GM19467 (cell line): ENCODE results near the gene ARCN1.

ENCODE experiments used
- ATAC-seq: cut with Tn5 transposase; IDR thresholded peaks from one replicate; pipeline ENCODE4 v1.9.1; 2021; ENCODE audit warnings: mild to moderate bottlenecking, moderate library complexity; ENCODE audit not compliant: unreplicated experiment

Gene ARCN1

DNA sequence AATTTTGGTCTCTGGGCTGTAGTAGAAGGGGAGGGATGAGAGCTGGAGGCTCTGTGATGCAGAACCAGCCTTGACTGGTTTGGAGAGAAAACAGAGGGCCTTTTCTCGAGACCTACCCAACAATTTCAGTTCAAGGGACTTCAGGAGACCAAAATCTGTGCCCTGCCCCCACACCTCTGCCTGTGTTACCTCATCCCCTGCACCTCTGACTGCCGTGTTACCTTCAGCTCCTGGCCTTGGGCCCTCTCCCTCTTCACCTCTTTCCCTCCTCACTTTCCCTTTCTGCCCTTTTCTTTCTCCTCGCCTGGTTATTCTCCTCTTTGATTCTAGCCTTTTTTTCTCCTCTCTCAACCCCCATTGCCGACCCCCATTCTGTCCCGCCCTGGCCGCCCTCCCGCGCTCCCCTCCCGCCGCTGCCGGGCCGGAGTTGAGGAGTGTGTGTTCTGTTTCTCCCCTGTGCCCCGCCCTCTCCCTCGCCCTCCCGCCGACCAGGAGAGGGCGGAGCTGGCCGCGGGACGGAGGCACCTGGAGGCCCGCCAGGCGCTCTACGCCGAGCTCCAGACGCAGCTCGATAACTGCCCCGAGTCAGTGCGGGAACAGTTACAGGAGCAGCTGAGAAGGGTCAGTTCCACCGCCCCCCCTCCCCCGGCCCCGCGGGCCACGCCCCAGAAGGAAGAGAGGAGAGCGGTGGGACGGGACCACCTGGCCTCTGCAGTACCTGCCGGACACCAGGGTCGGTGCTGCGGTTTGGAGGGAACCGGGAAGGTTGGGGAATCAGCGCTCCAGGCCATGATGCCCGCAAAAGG is 62.4 kb downstream of the ARCN1 start:
- no peak for ATAC-seq

DNA sequence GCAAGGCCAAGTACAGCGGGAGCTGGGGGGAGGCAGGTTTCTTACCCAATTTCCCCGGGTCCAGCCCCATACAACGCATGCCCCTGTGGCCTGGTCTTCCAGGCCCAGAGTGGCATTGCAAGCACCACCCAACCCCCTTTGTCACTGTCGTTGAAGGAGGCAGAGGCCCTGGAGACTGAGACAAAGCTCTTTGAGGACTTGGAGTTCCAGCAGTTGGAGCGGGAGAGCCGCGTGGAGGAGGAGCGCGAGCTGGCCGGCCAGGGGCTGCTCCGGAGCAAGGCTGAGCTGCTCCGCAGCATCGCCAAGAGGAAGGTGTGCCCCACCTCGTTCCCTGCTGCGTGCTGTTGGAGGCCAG is 63.0 kb downstream of the ARCN1 start:
- ATAC-seq = no peak

DNA sequence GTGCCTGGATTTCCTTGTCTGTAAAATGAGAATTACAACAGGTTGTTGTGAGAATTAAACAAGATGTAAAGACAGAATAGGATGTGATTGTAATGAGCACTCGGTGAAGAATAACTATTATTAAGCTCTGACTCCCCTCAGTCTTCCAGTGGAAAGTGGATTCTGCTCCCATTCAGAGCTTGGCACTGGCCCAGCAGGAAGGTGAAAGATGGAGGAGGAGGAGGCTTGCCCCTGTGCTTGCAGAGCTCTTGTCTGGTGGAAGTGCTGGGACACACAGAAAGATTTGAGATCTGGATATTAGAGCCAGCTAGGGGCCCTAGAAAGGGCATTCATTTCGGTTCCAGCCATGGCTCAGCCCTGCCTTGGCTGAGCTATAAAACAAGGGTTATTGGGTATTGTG is 63.4 kb downstream of the ARCN1 start:
- no peak for ATAC-seq

DNA sequence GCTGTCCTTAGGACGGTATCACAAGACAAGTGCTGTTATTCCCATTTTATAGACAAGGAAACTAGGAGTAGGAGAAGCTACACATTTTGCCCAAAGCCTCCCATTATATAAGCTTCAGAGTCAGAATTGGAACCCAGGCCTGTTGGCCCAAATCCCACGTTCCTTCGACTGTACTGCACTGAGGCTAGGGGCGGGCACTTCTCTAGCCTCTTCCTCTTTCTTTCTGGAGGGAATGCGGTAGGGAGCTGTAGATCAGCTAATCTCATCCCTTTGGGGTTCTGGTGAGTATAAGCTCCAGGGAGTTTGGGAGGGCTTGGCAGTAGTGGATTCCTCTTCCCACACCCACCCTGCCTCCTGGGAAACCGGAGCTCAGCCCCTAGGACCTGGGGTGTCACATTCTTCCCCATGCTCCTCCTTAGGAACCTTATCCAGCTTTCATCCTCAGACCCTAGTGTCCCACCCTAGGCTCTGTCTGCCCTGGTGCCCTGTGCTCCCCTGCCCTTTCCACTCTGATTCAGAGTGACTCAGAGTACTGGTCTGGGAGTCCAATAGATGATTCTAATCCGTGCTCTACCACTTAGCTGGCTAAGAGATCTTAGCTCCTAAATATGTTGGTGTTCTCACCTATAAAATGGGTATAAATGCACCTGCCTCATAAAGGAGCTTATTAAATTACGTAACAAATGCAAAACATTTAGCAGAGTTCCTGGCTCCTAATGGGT is 64.5 kb downstream of the ARCN1 start:
- no peak for ATAC-seq

DNA sequence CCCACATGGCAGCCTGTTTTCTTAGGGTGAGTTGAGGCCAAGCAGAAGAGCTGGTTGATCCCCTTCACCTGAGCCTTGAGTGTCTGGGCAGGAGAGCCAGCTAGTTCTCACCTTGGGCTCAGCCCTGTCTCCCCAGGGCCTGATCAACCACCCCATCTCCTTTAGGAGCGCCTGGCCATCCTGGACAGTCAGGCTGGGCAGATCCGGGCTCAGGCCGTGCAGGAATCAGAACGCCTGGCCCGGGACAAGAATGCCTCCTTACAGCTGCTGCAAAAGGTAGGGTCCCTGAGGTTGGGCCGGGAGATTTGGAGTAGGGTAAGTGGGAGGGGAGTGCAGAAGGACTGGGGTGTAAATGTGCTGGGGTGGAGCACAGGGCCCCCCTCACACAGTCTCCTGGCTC is 66.5 kb downstream of the ARCN1 start:
- ATAC-seq = no peak

DNA sequence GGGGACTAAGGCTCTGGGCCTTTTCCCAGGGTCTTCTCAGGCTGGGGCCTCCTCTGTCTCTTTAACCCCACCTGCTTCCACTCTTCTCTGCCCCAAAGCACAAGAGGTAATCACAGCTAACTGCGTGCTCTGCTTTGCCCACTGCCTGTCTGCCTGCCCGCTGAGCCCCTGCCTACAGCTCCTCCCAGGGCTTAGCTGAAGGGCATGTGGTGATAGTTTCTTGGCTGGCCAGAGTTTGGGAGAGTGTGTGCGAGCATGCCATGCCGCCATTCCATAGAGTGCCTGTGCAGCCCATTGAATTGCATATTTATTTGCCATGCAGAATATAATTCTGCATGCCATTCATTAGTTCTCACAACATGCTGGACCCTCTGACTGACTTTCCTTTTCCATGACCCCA is 67.7 kb downstream of the ARCN1 start:
- ATAC-seq = no peak

DNA sequence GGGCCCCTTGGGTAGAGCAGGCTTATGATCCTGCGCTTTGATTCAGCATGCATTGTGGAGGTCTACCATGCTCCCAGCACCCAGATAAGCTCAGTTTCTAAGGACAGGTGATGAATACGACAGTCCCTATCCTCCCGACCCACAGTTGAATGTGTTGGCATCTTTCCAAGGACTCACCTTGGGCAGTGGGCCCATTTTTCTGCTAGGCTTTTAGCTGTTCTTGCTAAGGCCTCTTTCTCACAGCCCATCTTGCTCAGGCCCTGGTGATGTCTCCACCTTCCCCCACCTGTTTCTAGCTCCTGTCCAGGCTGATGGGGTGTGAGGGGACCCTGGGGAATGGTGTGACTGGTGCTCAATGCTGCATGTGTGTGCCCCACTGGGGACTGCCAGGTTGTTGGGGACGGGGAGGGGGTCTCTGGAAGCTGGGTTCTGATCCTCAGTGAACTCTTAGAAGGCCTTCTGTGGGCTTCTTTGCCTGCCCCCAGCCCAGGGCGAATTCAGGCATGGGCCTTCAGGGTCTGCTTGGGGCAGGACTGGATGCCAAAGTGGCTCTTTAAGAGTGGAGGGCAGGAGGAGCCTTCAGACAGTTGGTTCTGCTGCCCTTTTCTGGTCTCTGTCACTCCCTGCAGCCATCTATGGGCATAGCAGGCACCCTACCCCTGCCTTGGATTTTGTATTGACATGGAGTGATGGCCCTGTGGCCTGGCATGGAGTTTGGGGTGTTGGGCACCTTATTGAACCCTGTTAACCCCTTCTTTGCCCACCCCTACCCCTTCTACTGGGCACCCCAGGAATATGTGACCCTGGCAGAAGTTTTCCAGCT is 68.3 kb downstream of the ARCN1 start:
- ATAC-seq = no peak

DNA sequence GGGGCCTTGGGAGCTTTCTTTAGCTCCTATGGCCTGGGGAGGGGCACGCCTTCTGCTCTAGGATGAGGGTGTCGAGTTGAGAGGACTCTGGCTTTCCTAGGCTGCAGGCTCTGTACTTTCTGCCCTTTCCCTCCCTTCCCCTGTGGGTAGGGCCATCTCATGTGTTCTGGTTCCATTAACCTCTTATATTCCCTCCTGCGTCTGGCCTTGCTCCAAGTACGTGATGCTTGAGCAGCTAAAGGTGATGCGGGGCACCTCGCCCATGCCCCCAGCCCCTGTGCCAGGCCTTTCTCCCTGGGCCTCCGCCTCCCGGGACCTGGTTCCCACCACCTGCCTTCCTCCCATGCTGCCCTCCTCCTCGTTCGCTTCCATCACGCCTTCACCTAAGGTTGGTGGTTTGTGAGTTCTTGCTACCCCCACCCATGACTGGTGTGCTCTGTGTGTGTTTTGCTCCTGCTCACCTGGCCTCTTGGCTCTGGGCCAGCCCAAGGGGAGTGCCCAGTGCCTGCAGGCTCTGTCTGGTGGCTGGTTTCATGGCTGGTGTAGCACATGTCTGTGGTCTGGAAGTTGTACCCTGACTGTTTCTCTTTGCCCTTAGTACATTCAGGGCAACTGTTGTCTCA is 69.3 kb downstream of the ARCN1 start:
- no peak for ATAC-seq

DNA sequence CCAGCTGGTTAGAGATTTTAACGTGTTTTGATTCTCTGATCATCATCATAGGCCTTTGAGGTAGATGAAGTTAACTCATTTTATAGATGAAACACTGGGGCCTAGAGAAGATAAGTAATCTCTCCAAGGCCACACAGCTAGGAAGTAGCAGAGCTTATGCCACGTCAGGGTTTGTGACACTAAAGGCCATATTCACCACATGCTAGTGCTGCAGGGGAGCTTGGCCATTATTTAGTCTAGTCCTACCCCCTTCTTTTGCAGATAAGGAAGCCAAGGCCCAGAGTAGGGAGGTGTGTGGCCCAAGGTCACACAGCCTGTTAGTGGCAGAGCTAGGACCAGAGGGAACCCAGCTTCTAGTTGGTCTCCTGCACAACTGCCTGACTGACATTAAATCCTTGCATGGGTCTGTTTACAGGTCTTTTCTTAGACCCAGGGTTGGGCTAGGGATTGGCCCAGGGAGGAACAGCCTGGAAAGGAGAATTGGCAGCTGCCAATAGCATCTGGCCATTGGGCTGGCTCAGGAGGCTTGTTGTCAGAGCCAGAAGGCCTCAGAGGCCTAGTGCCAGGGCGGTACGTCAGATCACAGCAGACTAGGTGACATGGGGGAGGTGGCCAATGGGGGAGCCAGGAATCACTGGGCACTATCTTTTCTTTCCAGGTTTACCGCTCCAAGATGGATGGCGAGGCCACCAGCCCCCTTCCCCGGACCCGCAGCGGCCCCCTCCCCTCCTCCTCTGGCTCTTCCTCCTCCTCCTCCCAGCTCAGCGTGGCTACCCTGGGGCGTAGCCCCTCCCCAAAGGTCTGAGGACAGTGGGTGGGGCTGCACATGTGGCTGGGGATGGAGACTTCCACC is 71.2 kb downstream of the ARCN1 start:
- no peak for ATAC-seq

DNA sequence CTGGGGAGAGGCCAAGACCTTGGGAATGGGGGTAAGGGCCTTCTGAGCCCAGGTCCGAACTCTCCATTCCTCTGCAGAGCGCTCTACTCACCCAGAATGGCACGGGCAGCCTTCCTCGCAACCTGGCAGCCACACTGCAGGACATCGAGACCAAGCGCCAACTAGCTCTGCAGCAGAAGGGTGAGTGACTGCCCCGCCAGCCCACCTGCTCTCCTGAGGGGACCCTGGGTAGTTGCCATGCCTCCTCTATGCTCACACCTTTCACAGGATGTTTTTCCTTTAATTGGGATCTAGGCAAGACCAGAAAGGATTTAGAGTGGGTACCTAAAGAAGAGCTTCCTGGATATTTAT is 71.8 kb downstream of the ARCN1 start:
- no peak for ATAC-seq

DNA sequence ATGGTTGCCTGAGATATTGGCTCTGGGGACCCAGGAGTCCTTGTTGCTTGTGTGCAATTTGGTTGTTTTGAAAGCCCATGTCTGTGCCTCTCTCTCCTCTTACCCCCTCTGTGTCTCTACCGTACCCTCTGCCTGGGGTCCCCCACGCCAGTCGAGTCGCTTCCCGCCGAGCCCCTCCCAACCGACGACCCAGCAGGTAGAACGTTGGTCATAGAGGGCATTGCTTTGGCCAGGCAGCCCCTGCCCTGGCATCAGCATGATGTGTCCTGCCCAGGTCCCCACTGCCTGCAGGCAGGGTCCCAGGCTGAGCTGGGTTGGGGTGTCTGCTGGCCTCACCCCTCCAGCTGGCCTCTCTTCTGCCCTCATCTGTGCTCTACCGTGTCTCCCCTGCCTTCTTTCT is 72.3 kb downstream of the ARCN1 start:
- no peak for ATAC-seq

DNA sequence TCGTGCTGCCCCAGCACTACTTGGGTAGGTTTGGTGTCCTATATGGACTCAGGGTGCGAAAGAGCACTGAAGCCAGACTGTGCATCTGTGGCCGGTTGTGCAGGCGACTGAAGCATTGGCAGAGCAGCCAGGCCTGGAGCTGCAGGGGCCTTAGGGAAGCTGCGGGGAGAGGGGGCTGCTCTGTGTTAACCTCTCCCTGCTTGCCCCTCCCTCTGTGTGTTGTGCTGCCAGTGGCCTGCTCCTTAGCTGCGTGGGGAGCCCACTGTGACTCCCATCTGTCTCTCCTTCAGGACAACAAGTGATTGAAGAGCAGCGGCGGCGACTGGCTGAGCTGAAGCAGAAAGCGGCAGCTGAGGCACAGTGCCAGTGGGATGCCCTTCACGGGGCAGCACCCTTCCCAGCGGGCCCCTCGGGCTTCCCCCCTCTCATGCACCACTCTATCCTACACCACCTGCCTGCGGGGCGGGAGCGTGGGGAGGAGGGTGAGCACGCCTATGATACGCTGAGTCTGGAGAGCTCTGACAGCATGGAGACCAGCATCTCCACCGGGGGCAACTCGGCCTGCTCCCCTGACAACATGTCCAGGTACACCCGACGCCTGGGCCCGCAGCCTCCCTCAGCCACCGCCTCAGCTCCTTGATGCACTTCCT is 73.0 kb downstream of the ARCN1 start:
- ATAC-seq = no peak

DNA sequence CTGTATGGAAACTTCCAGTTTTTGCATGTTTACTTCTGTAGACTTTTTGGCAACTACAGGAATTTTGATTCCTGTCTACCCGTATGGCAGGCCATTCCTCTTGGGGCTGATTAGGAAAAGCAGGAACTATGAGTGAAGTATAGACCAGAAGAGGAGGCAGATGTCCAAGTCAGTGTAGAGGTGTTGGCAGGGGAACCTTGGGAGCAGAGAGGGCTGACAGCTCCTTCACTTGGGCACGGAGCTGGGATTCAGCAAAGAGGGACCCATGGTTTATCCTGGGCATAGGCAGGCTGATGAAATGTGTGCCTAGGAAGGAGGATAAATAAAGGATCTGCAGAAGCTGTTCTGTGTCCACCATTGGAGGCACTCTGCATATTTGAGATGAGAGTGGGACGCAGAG is 74.2 kb downstream of the ARCN1 start:
- no peak for ATAC-seq

DNA sequence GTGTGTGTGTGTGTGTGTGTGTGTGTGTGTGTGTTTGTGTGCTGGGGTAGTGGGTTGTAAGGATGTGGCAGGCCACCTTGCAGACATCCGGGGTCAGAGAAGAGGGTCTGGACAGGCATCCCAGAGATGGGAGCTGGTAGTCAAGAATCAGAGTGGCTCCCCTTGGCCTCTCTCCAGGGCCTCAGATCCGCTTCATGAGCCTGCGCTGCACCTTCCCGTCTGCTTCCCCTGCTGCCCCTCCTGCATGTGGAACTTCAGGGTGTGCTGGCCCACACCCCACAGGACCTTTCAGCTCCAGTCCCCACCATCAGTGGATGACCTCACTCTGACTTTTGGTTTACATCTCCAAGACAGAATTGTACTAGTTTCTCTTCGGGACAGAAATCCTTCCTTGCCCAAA is 76.1 kb downstream of the ARCN1 start:
- no peak for ATAC-seq

DNA sequence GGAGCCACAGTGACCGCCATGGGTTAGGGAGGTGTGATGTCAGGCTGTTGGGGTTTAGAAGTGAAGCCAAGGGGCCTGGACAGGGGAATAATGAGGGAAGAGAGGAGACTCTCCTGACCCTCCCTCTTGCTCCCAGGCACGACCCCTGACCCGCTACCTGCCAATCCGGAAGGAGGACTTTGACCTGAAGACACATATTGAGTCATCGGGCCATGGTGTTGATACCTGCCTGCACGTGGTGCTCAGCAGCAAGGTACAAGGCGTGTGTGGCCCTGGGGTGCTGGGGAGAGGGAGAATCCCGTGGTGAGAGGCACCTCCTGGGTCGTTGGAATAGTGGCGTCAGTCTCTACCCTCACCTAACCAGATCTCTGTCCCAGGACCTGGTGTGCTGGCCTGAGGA is 77.7 kb downstream of the ARCN1 start:
- no peak for ATAC-seq

DNA sequence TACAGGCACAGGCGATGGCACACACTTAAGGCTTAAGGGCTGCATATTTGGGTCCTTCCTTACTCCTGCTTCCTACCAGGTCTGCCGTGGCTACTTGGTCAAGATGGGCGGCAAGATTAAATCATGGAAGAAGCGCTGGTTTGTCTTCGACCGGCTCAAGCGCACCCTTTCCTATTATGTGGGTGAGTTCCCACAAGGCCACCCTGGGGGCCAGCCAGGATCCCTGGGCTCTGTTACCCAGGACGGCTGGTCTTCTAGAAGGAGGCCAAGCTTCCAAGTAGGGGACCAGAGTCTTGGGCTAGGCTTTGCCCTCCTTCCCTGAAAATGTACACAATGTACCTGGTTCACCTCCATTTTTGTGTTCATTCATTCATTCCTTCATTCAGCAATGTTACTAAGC is 78.2 kb downstream of the ARCN1 start:
- no peak for ATAC-seq

DNA sequence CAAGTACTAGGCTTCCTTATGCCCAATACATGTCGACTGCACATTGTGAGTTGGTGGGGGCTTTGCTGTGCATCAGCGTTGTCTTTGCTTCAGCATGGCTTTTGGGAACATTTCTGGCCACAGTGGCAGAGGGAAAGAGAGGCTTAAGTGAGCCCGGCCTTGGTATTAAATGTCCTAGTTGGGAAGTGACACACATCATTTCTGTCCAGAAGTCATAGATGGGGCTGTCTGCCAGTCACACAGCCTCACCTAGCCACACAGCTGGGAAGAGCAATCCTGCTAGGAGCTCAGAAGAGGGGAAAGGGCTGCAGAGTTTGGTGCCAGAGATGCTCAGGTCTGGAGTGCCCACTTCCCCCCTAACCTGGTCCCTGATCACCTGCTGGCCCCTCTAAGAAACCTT is 79.6 kb downstream of the ARCN1 start:
- ATAC-seq = no peak
